GM18502 (cell line): Measurements from ENCODE around the gene MTCH2.

ENCODE experiments used
- ATAC-seq: cut with Tn5 transposase; IDR thresholded peaks from one replicate; pipeline ENCODE4 v1.9.1; 2021; ENCODE audit warnings: mild to moderate bottlenecking; ENCODE audit not compliant: unreplicated experiment, poor library complexity

The MTCH2 gene

GRCh38 chr11:47592970-47593369 lies 49.4 kb downstream of the MTCH2 start:
- ATAC-seq = no peak

- ATAC-seq = no peak
Measured at GRCh38 chr11:47592251-47592650, 50.1 kb downstream of the MTCH2 start.

GRCh38 chr11:47591764-47592163 lies 50.6 kb downstream of the MTCH2 start:
- ATAC-seq = no peak

GRCh38 chr11:47589977-47590861 lies 52.1 kb downstream of the MTCH2 start:
- no peak for ATAC-seq

GRCh38 chr11:47589584-47589976 lies 52.8 kb downstream of the MTCH2 start:
- no peak for ATAC-seq

GRCh38 chr11:47589118-47589517 lies 53.2 kb downstream of the MTCH2 start:
- ATAC-seq = no peak

- no peak for ATAC-seq
Measured at GRCh38 chr11:47587723-47588326, 54.5 kb downstream of the MTCH2 start.

- ATAC-seq = no peak
Measured at GRCh38 chr11:47587039-47587716, 55.2 kb downstream of the MTCH2 start.

GRCh38 chr11:47586098-47586855 lies 56.1 kb downstream of the MTCH2 start, which contains the start of gene FAM180B:
Gene FAM180B, plus strand, starts transcription at chr11:47586678. Its CDS starts 91 bp downstream, at chr11:47586769.
- no peak for ATAC-seq

- no peak for ATAC-seq
Measured at GRCh38 chr11:47583844-47584243, 58.5 kb downstream of the MTCH2 start.

- ATAC-seq = peak; percentile 95
Measured at GRCh38 chr11:47578524-47579494, 63.5 kb downstream of the MTCH2 start, which contains the start of the genes KBTBD4 and NDUFS3. Gene KBTBD4, minus strand, starts transcription at chr11:47578970. Its CDS starts 19 bp downstream, at chr11:47578951. Gene NDUFS3, plus strand, starts transcription at chr11:47579074. Its CDS starts 18 bp downstream, at chr11:47579092.

- ATAC-seq = no peak
Measured at GRCh38 chr11:47577460-47578041, 64.8 kb downstream of the MTCH2 start.

- ATAC-seq = no peak
Measured at GRCh38 chr11:47573321-47573720, 69.0 kb downstream of the MTCH2 start.

GRCh38 chr11:47572715-47573255 lies 69.6 kb downstream of the MTCH2 start:
- no peak for ATAC-seq

- no peak for ATAC-seq
Measured at GRCh38 chr11:47571895-47572294, 70.5 kb downstream of the MTCH2 start.

GRCh38 chr11:47571357-47571729 lies 71.0 kb downstream of the MTCH2 start:
- ATAC-seq = no peak

- no peak for ATAC-seq
Measured at GRCh38 chr11:47570651-47571356, 71.6 kb downstream of the MTCH2 start.

- ATAC-seq = no peak
Measured at GRCh38 chr11:47569646-47570045, 72.7 kb downstream of the MTCH2 start.
